ENCODE results near the gene VPS37C. TPM values are rescaled to one million over a fixed set of nuclear protein-coding genes. Genes with fewer than 3 reads are reported as not detected.
"Not testable (repeated sequence)": the region's sequence is repeated elsewhere in the genome, so short reads cannot be mapped to it uniquely, and the experiment has no call there.

VPS37C gene
- total RNA-seq, 2 experiments from 2014 or later, result 6.1 to 7.5 TPM

DNA sequence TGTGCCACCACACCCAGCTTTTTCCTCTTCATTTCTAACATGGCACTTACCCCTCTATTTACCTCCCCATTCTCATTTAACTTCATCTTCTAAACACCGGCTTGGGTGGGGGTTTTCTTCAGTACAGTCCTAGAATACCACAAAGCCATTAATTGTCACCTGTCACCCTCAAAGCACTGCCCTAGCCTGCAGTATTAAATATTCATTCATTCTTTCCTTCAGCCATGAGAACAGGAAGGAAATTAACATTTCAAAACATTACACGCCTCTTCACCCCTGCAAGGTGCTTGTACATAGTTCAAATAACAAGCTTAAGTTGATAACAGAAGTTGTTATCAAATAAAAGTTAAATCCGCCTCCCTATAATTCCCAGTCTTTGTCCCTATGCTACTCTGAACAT, 10.7 kb upstream of the VPS37C start:
- H3K36me3 Mint-ChIP-seq (ENCODE audit: low read depth), result no peaks in the 10 kb centered on the region
- peaks cover 25% of the 10 kb centered on the region for H3K4me1 Mint-ChIP-seq
- H3K9me3 Mint-ChIP-seq, result peaks cover 6% of the 10 kb centered on the region
- peaks cover 6% of the 10 kb centered on the region for H3K27me3 Mint-ChIP-seq
- no peak overlapping the region for H3K4me3 Mint-ChIP-seq
- no peak overlapping the region for H3K27ac Mint-ChIP-seq
- ChIA-PET POLR2A (no interaction called here), CTCF (no interaction called here)
- no peak for DNase-seq

DNA sequence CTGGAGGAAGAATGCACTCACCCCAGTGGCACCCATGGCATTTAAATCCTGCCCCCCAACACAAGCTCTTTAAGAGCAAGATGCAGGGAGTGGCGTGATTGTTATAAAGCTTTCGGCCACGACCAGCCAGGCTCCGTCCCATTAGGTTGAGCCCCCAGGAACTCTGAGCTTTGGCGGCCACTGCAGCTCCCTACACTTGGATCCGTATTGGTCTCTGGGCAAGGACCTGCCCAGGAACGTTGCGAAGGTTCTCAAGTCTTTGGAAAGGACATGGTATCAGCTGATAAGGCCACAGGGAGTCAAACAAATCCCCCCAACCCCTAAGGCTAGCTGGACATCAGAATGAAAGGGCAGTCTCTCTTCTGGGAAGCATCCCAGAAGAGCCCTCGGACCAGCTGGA, 9.3 kb upstream of the VPS37C start:
- Mint-ChIP-seq H3K9me3 (peaks cover 6% of the 10 kb centered on the region), H3K4me1 (peaks cover 25% of the 10 kb centered on the region), H3K4me3 (no peak overlapping the region), H3K27ac (no peak overlapping the region), H3K36me3 (ENCODE audit: low read depth) (no peaks in the 10 kb centered on the region), H3K27me3 (peaks cover 6% of the 10 kb centered on the region)
- CTCF ChIA-PET, result no interaction called here
- POLR2A ChIA-PET, result no interaction called here
- no peak for DNase-seq

DNA sequence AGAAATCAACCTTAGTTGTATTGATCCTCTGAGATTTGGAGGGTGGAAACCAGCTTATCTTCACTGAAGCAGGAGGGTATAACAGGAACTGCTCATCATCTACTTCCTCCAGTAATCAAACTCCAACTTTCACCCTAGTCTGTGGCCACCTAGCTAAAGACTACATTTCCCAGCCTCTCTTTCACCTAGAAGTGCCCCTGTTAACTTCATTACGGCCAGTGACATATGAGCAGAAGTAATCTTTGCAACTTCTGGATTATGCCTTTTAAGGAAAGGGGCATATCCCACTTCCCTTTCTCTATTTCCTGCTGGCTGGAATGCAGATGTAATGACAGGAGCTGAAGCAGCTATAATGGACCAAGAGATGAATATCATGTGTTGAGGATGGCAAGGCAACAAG, 7.6 kb upstream of the VPS37C start:
- H3K9me3 Mint-ChIP-seq, result peaks cover 6% of the 10 kb centered on the region
- H3K4me3 Mint-ChIP-seq, result no peak overlapping the region
- H3K36me3 Mint-ChIP-seq (ENCODE audit: low read depth), result no peaks in the 10 kb centered on the region
- no peak for DNase-seq
- H3K27me3 Mint-ChIP-seq, result peaks cover 4% of the 10 kb centered on the region
- CTCF ChIA-PET, result interaction anchor here (1.1 to 1.4 kb wide), 3 partner anchors 10 to 40 kb away, joined by 3 to 6 read pairs (median 3); no protein-coding TSS in a partner anchor
- POLR2A ChIA-PET, result interaction anchor here (0.9 kb wide), 1 partner anchor 15 kb away, joined by 3 read pairs; no protein-coding TSS in a partner anchor
- H3K27ac Mint-ChIP-seq, result no peak overlapping the region
- peaks cover 35% of the 10 kb centered on the region for H3K4me1 Mint-ChIP-seq

DNA sequence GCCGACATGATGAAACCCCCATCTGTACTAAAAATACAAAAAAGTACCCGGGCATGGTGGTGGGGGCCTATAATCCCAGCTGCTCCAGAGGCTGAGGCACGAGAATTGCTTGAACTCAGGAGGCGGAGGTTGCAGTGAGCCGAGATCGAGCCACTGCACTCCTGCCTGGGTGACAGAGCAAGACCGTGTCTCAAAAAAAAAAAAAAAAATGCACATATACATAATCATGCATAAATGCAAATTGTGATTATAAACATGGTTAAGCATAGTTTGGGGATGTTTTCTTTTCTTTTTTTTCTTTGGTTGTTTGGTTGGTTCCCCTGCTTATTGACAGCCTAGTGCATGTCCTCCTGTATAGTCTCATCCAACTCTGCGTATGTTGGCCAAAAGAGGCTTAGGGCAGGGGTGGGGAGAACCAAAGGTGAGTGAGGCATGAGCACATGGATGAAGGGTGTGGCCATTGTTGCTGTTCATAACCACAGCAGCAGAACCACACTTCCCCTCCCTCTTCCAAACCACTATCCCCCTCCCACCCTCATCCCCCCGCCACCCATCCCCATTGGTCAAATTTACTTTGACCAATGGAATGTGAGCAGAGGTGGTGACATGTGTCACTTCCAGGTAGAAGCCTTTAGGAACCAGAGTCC, 6.9 kb upstream of the VPS37C start:
- H3K27ac Mint-ChIP-seq, result no peak overlapping the region
- CTCF ChIA-PET, result interaction anchor here (1.2 to 1.4 kb wide), 2 partner anchors 9 to 19 kb away, joined by 3 to 6 read pairs; no protein-coding TSS in a partner anchor
- POLR2A ChIA-PET, result interaction anchor here (0.9 kb wide), 1 partner anchor 15 kb away, joined by 3 read pairs; no protein-coding TSS in a partner anchor
- H3K9me3 Mint-ChIP-seq, result peaks cover 6% of the 10 kb centered on the region
- DNase-seq, result no peak
- no peak overlapping the region for H3K4me3 Mint-ChIP-seq
- peaks cover 2% of the 10 kb centered on the region for H3K27me3 Mint-ChIP-seq
- no peaks in the 10 kb centered on the region for H3K36me3 Mint-ChIP-seq (ENCODE audit: low read depth)
- H3K4me1 Mint-ChIP-seq, result peaks cover 36% of the 10 kb centered on the region

DNA sequence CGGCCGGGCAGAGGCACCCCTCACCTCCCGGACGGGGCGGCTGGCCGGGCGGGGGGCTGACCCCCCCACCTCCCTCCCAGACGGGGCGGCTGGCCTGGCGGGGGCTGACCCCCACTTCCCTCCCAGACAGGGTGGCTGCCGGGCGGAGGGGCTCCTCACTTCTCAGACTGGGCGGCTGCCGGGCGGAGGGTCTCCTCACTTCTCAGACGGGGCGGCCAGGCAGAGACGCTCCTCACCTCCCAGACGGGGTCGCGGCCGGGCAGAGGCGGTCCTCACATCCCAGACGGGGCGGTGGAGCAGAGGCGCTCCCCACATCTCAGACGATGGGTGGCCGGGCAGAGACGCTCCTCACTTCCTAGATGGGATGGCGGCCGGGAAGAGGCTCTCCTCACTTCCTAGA, 5.1 kb upstream of the VPS37C start:
- peaks cover 42% of the 10 kb centered on the region for H3K4me1 Mint-ChIP-seq
- H3K27me3 Mint-ChIP-seq; POLR2A ChIA-PET; CTCF ChIA-PET; DNase-seq; H3K27ac Mint-ChIP-seq; H3K9me3 Mint-ChIP-seq; H3K4me3 Mint-ChIP-seq; H3K36me3 Mint-ChIP-seq (ENCODE audit: low read depth): not testable (repeated sequence)

DNA sequence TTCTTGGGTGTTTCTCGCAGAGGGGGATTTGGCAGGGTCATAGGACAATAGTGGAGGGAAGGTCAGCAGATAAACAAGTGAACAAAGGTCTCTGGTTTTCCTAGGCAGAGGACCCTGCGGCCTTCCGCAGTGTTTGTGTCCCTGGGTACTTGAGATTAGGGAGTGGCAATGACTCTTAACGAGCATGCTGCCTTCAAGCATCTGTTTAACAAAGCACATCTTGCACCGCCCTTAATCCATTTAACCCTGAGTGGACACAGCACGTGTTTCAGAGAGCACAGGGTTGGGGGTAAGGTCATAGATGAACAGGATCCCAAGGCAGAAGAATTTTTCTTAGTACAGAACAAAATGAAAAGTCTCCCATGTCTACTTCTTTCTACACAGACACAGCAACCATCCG, 4.6 kb upstream of the VPS37C start:
- H3K9me3 Mint-ChIP-seq; POLR2A ChIA-PET; DNase-seq; H3K36me3 Mint-ChIP-seq (ENCODE audit: low read depth); H3K27ac Mint-ChIP-seq; H3K4me3 Mint-ChIP-seq; CTCF ChIA-PET; H3K27me3 Mint-ChIP-seq: not testable (repeated sequence)
- peaks cover 43% of the 10 kb centered on the region for H3K4me1 Mint-ChIP-seq

DNA sequence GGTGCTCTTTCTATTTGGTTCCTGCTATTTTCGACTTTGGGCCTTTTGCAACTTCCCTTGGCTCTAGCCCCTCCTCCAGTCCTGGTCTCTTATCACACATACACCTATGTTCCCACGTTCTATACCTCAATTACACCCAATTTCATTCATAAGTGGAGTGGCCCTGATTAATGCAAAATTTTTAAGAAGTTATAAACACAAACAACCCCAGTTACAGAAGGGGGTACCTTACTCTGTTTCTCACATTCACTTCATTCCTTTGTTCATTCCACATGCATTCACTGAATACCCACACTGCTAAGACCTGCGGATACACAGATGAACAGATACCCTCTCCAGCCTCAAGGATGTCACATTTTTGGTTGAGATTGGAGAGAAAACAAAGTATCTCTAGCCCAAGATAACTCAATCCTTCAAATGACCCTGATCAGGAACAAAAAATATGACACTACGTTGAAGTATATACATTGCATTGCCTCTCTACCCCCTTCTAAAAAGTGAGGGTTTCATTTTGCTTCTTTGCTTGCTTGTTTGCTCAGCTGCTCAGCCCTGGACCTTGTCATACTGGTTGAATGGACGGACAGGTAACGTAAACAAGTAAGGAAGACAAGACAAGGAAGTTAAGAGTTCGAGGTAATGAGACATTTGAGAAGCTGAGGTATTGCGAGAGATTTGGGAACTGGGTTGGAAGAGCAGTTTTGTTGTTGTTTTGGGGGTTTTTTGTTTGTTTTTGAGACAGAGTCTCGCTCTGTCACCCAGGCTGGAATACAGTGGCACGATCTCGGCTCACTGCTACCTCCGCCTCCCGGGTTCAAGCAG, 3.6 kb upstream of the VPS37C start:
- CTCF ChIA-PET, result no interaction called here
- POLR2A ChIA-PET, result no interaction called here
- Mint-ChIP-seq H3K4me3 (no peak overlapping the region), H3K9me3 (peaks cover 4% of the 10 kb centered on the region), H3K27ac (no peak overlapping the region), H3K36me3 (ENCODE audit: low read depth) (no peaks in the 10 kb centered on the region), H3K4me1 (peaks cover 51% of the 10 kb centered on the region), H3K27me3 (no peaks in the 10 kb centered on the region)
- DNase-seq, result no peak

DNA sequence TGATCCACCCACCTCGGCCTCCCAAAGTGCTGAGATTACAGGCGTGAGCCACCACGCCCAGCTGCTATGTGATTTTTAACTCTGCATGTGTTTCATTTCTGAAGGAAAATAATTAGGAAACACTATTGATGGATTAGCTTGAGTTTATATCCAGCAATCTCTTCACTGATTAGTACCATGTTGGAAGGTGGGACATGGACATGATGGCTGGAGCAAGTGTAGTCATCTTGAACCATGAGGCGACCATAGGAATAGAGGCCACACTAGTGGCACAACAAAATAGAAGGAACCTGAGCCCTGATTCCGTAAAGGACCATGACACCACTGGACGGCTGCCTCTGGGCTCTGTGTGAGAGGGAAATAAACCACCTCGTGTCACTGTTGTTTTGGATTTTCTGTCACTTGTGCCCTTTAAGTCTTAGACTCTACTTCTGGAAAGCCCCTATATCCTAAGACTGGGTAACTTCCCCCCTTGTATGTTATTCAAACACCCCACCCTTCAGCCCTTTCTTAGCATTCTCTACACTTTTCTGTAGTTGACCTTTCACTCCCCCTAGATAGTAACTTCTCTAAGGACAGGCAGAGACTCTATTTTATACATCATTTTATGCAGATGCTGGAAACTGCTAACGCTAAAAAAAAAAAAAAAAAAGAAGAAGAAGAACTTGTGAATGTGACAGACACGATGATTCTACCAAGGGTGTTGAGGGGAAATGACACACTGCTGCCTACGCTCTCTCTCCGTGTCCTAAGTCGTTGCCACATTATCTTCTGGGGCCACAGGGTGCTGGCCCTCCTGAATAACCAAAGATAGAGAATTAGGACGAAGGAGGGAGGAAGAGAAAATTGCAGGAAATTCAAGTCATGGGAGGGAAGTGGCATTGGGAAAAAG, 2.7 kb upstream of the VPS37C start:
- CTCF ChIA-PET, result no interaction called here
- DNase-seq, result no peak
- POLR2A ChIA-PET, result no interaction called here

DNA sequence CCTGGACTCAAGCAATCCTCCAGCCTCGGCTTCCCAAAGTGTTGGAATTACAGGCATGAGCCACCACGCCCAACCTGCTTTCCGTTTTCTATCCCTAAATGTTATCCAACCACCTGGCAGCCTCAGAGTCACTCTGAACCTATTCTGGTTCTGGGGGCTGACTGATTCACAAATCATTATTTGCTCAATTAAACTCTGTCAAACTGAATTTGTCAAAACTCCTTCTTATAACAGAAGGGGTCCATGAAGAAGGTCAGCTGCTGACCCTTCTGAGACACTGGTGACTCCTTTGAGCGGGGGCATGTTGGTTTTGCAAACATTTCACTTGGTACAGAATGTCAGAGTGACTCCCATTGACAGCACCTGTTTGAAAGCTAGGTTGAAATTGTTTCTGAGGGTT, 1.8 kb upstream of the VPS37C start:
- Mint-ChIP-seq H3K36me3 (ENCODE audit: low read depth) (no peaks in the 10 kb centered on the region), H3K27me3 (no peaks in the 10 kb centered on the region), H3K4me3 (no peak overlapping the region), H3K9me3 (no peaks in the 10 kb centered on the region), H3K4me1 (peaks cover 54% of the 10 kb centered on the region), H3K27ac (no peak overlapping the region)
- ChIA-PET CTCF (no interaction called here), POLR2A (no interaction called here)
- DNase-seq, result no peak

More for the DNA sequence above, 2.7 kb upstream of the VPS37C start:
- Mint-ChIP-seq H3K9me3 (peaks cover 3% of the 10 kb centered on the region), H3K36me3 (ENCODE audit: low read depth) (no peaks in the 10 kb centered on the region), H3K27me3 (no peaks in the 10 kb centered on the region), H3K4me3 (no peak overlapping the region), H3K4me1 (peaks cover 55% of the 10 kb centered on the region), H3K27ac (no peak overlapping the region)

DNA sequence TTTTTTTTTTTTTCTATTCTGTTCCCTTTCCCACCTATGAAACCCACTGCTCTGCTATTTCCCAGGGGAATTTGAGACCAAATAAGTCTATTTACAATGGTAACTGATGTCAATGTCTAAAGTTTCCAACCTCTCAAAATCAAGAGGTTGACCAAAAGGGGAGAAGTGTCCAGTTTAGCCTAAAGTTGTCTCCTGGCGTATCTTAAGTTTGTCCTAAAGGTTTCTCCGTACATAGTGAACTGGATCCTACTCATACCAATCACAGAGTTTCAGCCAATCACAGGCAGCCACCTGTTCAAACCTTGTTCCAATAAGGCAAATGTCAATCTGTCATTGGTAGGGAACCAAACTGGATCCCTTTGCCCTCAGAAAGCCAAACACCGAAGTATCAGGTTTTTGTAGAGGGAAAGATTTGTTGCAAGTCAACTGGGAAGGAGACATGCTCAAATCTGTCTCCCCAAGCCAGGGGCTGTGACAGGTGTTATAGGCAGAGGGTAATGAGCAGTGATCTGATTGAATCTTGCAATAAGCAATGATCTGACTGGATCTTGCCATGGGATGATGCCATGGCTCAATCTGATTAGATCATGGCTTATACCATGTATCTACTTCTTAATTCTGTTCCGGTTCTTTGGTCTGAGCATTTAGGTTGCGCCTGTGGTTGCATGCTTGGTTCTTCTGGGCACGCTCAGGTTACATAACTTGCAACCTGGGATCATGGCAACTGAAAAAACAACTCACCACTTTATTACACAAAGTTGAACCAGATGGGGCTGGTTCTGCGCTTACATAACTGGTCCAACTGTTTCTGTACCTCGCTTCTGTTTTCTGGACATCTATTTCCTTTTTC, 1.1 kb upstream of the VPS37C start:
- H3K9me3 Mint-ChIP-seq, result no peaks in the 10 kb centered on the region
- DNase-seq, result peak; percentile 24
- H3K27ac Mint-ChIP-seq, result peak overlapping the region; percentile 92
- H3K36me3 Mint-ChIP-seq (ENCODE audit: low read depth), result no peaks in the 10 kb centered on the region
- H3K4me1 Mint-ChIP-seq, result peaks cover 47% of the 10 kb centered on the region
- H3K27me3 Mint-ChIP-seq, result no peaks in the 10 kb centered on the region
- H3K4me3 Mint-ChIP-seq, result peak overlapping the region; percentile 88
- ChIA-PET CTCF (interaction anchor here (1.1 kb wide), 1 partner anchor 26 kb away, joined by 3 read pairs; no protein-coding TSS in a partner anchor), POLR2A (interaction anchor here (0.6 to 1.0 kb wide), 4 partner anchors 111 to 200 kb away, joined by 3 to 5 read pairs (median 3); partner anchors contain the start of gene TMEM138)

DNA sequence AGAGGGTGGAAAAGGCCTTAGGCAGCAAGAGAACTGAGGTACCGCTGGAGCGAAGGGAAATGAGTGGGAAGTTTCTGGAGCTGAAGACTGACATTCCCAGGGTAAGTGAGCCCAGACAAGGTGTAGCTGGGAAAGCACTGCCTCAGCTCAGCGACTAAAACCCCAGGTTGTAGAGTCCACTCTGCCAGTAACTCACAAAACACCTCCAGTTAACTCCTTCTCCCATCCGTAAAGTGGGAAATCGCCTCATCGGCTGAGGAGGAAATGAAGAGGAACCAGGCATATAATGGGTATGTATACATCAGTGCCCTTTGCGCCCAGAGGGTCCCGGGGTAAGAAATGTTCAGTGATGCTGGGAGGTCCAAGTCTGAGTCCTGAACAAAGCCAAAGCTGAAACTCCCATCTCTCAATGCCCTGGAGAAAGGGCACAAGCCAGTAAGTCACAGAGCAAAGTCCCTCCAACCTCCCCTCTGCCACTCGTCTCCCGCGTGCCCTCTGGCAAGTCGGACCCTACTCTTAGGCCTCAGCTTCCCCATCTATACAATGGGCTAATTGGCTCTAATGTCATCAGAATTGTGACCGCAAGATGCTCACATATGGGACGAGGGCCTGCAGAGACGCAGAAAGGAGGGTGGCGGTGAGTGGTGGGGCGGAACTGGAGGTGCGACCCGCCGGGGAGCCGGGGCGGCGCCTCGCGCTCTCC, 588 bp downstream of the VPS37C start:
- H3K27me3 Mint-ChIP-seq, result no peaks in the 10 kb centered on the region
- peaks cover 48% of the 10 kb centered on the region for H3K4me1 Mint-ChIP-seq
- peaks cover 8% of the 10 kb centered on the region for H3K36me3 Mint-ChIP-seq (ENCODE audit: low read depth)
- H3K9me3 Mint-ChIP-seq, result peaks cover 3% of the 10 kb centered on the region
- ChIA-PET POLR2A (interaction anchor here (0.9 to 1.5 kb wide), 2 partner anchors 201 to 244 kb away, joined by 4 read pairs; partner anchors contain the start of genes CYB561A3 and TMEM138), CTCF (interaction anchor here (0.7 to 1.9 kb wide), 2 partner anchors 26 to 34 kb away, joined by 5 to 6 read pairs; no protein-coding TSS in a partner anchor)
- peak overlapping the region; percentile 76 for H3K27ac Mint-ChIP-seq
- H3K4me3 Mint-ChIP-seq, result peak overlapping the region; percentile 74
- no peak for DNase-seq

Measured in activated CD4-positive, alpha-beta memory T cell treated with anti-CD3 and anti-CD28 coated beads, Interleukin-2, amount 10 ng/mL, durations not matched to agents 7 days and 5 days (primary cell).